Esophagus squamous epithelium (tissue), 5 donors: ENCODE data around the gene CABLES1. TPM values are rescaled to one million over a fixed set of nuclear protein-coding genes. Genes with fewer than 3 reads are reported as not detected.
"Not testable (repeated sequence)": the region's sequence is repeated elsewhere in the genome, so short reads cannot be mapped to it uniquely, and the experiment has no call there.

ENCODE experiments used
- DNase-seq: peaks from one replicate; lab custom pipeline; 2025; lab: John Stamatoyannopoulos, UW
- H3K27ac ChIP-seq, 4 donors: fragments of 200-600 bp; sonication (generic); one replicate each; pipeline ENCODE4 v1.5.1; 2016 to 2019; ENCODE audit warnings: mild to moderate bottlenecking in 1 of 4
- H3K27me3 ChIP-seq, 4 donors: fragments of 200-600 bp; sonication (generic); 1 replicate in 3 of 4; 2 replicates in 1 of 4; pipeline versions ENCODE4 v1.5.1 to v1.6.0; 2017 to 2021; ENCODE audit warnings: antibody characterized with exemption in 1 of 4
- H3K36me3 ChIP-seq, 3 donors: fragments of 200-600 bp; sonication (generic); one replicate each; pipeline ENCODE4 v1.5.1; 2016 to 2019
- H3K4me1 ChIP-seq, 3 donors: fragments of 200-600 bp; sonication (generic); one replicate each; pipeline ENCODE4 v1.5.1; 2017 to 2019
- H3K4me3 ChIP-seq, 4 donors: fragments of 200-600 bp; sonication (generic); 1 replicate in 3 of 4; 2 replicates in 1 of 4; pipeline ENCODE4 v1.5.1; 2016 to 2019; ENCODE audit warnings: mild to moderate bottlenecking in 2 of 4, moderate library complexity in 1 of 4
- H3K9me3 ChIP-seq, 3 donors: fragments of 200-600 bp; sonication (generic); one replicate each; pipeline ENCODE4 v1.5.1; 2016 to 2019
- POLR2A ChIP-seq, 4 donors: fragments of 450-650 bp; IDR thresholded peaks; one replicate each; pipeline ENCODE4 v1.6.1; 2017; ENCODE audit warnings: antibody characterized with exemption in 4 of 4, mild to moderate bottlenecking in 4 of 4, moderate library complexity in 3 of 4
- WGBS, 2 donors: methylation state at CpG; one replicate each; pipeline ENCODE4 v1.1.5; 2018; 5-methylcytosine and 5-hydroxymethylcytosine counted together
- intact Hi-C: fragments of 100-400 bp; cut with DNase I; formaldehyde crosslinking; loops from one replicate; pipeline ENCODE4 v1.15.0; 2022
- total RNA-seq, 4 donors: library from RNA; depleted of rRNA; stranded (reverse); fragments of >200 nt; gene quantifications; one replicate each; pipeline ENCODE4 v1.1.0, GENCODE V29; 2016
- TF ChIP-seq, protein P1 (sequence below), 6 experiments: fragments of 450-650 bp in 4 of 6; fragments of 200-600 bp in 2 of 6; sonication (generic) in 2 of 6; IDR thresholded peaks; one replicate each; pipeline ENCODE4 v1.5.1; 2016 to 2019; ENCODE audit warnings: antibody characterized with exemption in 6 of 6, mild to moderate bottlenecking in 4 of 6, moderate library complexity in 4 of 6
- donor health status: DM: yes; HTN: yes; CAD: no.

CABLES1 gene
- total RNA-seq, 4 donors from 2014 or later: 4.4 to 9.9 (median 8.5) TPM

GRCh38 chr18:23238651-23239349 lies 103.5 kb downstream of the CABLES1 start:
- Histone ChIP-seq H3K36me3 (peaks cover 0 to 18% (median 0%) of the 10 kb centered on the region in 3 donors), H3K4me3 (no peak overlapping the region), H3K27me3 (no peaks in the 10 kb centered on the region), H3K27ac (peak overlapping the region; percentile 12 to 89 (median 84)), H3K4me1 (peaks cover 4 to 23% (median 12%) of the 10 kb centered on the region in 3 donors), H3K9me3 (no peaks in the 10 kb centered on the region)
- no peak for DNase-seq
- intact Hi-C loops: loop anchor here (10.0 kb wide), 2 partner anchors 104 to 116 kb away; partner anchors contain the start of gene CABLES1
- WGBS, 2 donors: 71 to 80% methylated on average over 12 of the region's 12 CpGs
- TF ChIP-seq, protein P1, sequence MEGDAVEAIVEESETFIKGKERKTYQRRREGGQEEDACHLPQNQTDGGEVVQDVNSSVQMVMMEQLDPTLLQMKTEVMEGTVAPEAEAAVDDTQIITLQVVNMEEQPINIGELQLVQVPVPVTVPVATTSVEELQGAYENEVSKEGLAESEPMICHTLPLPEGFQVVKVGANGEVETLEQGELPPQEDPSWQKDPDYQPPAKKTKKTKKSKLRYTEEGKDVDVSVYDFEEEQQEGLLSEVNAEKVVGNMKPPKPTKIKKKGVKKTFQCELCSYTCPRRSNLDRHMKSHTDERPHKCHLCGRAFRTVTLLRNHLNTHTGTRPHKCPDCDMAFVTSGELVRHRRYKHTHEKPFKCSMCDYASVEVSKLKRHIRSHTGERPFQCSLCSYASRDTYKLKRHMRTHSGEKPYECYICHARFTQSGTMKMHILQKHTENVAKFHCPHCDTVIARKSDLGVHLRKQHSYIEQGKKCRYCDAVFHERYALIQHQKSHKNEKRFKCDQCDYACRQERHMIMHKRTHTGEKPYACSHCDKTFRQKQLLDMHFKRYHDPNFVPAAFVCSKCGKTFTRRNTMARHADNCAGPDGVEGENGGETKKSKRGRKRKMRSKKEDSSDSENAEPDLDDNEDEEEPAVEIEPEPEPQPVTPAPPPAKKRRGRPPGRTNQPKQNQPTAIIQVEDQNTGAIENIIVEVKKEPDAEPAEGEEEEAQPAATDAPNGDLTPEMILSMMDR (IDR thresholded peaks at IDR 0.05): no peak
- no peak for TF ChIP-seq POLR2A (IDR thresholded peaks at IDR 0.05)

DNA sequence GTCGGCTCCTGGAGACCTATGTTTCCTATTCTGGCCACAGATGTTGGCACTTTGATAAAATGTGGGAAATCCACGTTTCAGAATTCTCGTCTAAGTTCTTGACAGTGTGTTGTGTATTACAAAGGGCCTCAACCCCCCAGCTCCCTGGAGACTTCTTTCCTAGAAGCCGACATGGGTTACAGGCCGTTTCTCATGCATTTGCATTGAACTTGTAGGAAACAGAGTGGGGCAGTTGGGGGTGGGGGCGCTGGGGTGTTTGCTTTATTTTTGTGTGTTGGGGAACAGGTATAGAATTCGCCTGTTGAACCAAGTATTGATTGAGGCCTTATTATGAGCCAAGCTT lies 104.0 kb downstream of the CABLES1 start:
- Histone ChIP-seq H3K27me3 (no peaks in the 10 kb centered on the region), H3K9me3 (no peaks in the 10 kb centered on the region), H3K36me3 (peaks cover 0 to 20% (median 0%) of the 10 kb centered on the region in 3 donors), H3K4me3 (no peak overlapping the region), H3K27ac (no peak overlapping the region), H3K4me1 (peaks cover 4 to 23% (median 12%) of the 10 kb centered on the region in 3 donors)
- no peak for DNase-seq
- TF ChIP-seq, protein P1 (IDR thresholded peaks at IDR 0.05): no peak
- no peak for TF ChIP-seq POLR2A (IDR thresholded peaks at IDR 0.05)
- intact Hi-C loops: loop anchor here (10.0 kb wide), 2 partner anchors 105 to 115 kb away; partner anchors contain the start of gene CABLES1
- WGBS, 2 donors: 88 to 92% methylated on average over 6 to 7 of the region's 7 CpGs

GRCh38 chr18:23239885-23240608 lies 104.8 kb downstream of the CABLES1 start:
- DNase-seq: no peak
- Histone ChIP-seq H3K4me1 (peaks cover 4 to 23% (median 12%) of the 10 kb centered on the region in 3 donors), H3K36me3 (peaks cover 0 to 20% (median 0%) of the 10 kb centered on the region in 3 donors), H3K27me3 (no peaks in the 10 kb centered on the region), H3K27ac (no peak overlapping the region), H3K9me3 (no peaks in the 10 kb centered on the region), H3K4me3 (no peak overlapping the region)
- WGBS, 2 donors: 84 to 89% methylated on average over 7 to 10 of the region's 10 CpGs
- intact Hi-C loops: loop anchor here (10.0 kb wide), 2 partner anchors 105 to 115 kb away; partner anchors contain the start of gene CABLES1
- no peak for TF ChIP-seq POLR2A (IDR thresholded peaks at IDR 0.05)
- TF ChIP-seq, protein P1 (IDR thresholded peaks at IDR 0.05): no peak

GRCh38 chr18:23240609-23240930 lies 105.3 kb downstream of the CABLES1 start:
- TF ChIP-seq POLR2A (IDR thresholded peaks at IDR 0.05): no peak
- TF ChIP-seq, protein P1 (IDR thresholded peaks at IDR 0.05): no peak
- WGBS, 2 donors: 75 to 91% methylated on average over 1 to 2 of the region's 4 CpGs

GRCh38 chr18:23241833-23242496 lies 106.7 kb downstream of the CABLES1 start:
- DNase-seq, H3K27me3 ChIP-seq, intact Hi-C loops, H3K4me3 ChIP-seq, H3K27ac ChIP-seq, H3K9me3 ChIP-seq: not testable (repeated sequence)
- WGBS, 2 donors: 77 to 86% methylated on average over 3 to 11 of the region's 11 CpGs
- peaks cover 4 to 21% (median 12%) of the 10 kb centered on the region in 3 donors for H3K4me1 ChIP-seq
- peaks cover 0 to 24% (median under 1%) of the 10 kb centered on the region in 3 donors for H3K36me3 ChIP-seq

More at GRCh38 chr18:23240609-23240930, 105.3 kb downstream of the CABLES1 start:
- no peaks in the 10 kb centered on the region for H3K27me3 ChIP-seq
- no peaks in the 10 kb centered on the region for H3K9me3 ChIP-seq
- peaks cover 4 to 23% (median 12%) of the 10 kb centered on the region in 3 donors for H3K4me1 ChIP-seq
- intact Hi-C loops: no loop called here
- no peak overlapping the region for H3K27ac ChIP-seq
- H3K36me3 ChIP-seq: peaks cover 0 to 22% (median 0%) of the 10 kb centered on the region in 3 donors
- no peak for DNase-seq
- no peak overlapping the region for H3K4me3 ChIP-seq
